Measurements from ENCODE around the gene PRKG2.

Gene PRKG2, protein sequence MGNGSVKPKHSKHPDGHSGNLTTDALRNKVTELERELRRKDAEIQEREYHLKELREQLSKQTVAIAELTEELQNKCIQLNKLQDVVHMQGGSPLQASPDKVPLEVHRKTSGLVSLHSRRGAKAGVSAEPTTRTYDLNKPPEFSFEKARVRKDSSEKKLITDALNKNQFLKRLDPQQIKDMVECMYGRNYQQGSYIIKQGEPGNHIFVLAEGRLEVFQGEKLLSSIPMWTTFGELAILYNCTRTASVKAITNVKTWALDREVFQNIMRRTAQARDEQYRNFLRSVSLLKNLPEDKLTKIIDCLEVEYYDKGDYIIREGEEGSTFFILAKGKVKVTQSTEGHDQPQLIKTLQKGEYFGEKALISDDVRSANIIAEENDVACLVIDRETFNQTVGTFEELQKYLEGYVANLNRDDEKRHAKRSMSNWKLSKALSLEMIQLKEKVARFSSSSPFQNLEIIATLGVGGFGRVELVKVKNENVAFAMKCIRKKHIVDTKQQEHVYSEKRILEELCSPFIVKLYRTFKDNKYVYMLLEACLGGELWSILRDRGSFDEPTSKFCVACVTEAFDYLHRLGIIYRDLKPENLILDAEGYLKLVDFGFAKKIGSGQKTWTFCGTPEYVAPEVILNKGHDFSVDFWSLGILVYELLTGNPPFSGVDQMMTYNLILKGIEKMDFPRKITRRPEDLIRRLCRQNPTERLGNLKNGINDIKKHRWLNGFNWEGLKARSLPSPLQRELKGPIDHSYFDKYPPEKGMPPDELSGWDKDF

DNA sequence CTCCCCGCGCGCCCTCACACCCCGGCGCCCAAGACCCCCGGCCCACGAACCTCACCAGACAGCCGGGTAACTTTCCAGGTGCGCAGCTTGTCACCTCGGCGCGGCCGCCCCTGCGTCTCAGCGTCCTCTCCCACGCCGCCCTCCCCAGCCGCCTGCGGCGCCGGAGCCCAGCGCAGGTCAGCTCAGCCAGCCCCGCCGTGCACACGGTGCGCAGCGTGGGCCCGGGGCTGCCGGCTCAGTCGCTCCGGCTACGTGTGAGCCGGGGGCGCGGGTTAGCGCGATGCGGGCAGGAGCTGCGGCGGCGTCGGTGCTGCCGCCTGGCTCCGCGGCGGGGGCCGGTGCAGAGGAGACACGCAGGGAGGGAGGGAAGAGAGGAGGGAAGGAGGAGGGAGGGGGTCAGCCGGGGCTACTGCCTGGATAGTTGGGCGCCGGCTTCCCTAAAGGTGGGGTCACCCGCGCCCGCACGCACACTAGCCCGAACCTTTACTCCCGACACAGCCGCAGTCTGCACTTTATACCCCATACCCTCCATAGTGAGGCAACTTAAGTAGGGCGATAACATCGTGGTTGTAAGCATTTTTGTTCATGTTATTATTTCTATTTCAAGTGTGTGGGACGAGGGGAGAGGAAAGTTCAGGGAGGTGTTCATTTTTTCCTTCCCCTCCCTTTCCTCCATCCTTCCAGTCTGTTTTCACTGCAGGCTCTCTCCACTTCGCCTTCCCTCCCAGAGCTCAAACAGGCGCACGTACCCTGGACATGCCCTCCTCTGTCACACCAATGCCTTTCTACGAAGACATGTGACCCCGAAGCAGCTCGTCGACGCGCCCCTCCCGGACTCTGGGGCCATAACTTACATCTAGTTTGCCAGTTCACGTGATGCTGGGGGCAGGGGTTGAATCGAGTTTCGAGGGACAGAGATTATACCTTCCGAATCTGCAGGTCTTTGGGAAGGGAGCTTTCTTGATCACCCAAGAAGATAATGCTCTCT, at the start of gene PRKG2:
PRKG2 (minus strand) TSS at position 342 of the 988 bp plus-strand sequence. CDS start 10,175 bp downstream, outside the sequence.
- Histone ChIP-seq H3K36me3 (ENCODE audit: control insufficient read depth, insufficient read depth, low read length) (no peaks in the 10 kb centered on the region), H3K4me1 (ENCODE audit: control insufficient read depth, insufficient read depth, low read length) (peaks cover 2% of the 10 kb centered on the region), H3K4me3 (ENCODE audit: low read depth, low read length) (peak within 1 kb of the TSS; percentile 79), H3K27me3 (ENCODE audit: control insufficient read depth, insufficient read depth, low read length) (peaks cover 57% of the 10 kb centered on the region), H3K9me3 (ENCODE audit: control insufficient read depth, insufficient read depth, low read length) (no peaks in the 10 kb centered on the region), H3K9ac (ENCODE audit: low read depth, low read length) (no peak within 1 kb of the TSS)

DNA sequence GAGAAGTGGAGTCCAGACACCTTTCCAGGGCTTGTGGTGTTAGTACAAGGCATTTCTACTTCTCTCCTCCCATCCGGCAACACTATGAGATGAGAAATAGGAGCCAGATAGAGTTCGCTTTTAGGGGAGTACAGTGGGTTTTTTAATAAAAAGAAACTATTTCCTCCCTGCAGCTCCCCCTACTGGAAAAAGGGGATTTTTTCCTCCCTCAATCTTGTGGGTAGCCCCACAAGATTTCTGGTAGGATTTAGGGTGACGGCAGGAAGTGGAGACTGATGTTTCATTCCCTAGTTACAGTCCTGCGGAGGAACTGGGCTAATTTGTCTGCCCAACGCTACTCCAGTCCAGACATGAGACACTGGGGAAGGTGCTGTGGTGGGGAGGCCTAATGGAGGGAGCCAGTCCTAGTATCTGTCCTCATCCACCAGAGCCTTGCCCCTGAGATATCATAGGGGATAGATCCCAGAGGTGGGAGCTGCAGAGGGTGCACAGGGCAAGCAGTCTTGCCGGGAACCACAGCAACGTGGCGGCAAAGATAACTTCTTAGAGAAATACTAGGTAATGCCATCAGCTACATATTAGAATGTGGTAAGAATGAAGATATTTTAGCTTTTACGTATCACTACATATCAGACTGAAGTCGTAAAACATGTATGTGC, 45.5 kb upstream of the PRKG2 start:
- Histone ChIP-seq H3K9ac (ENCODE audit: low read depth, low read length) (no peak overlapping the region), H3K4me3 (ENCODE audit: low read depth, low read length) (no peak overlapping the region), H3K27me3 (ENCODE audit: control insufficient read depth, insufficient read depth, low read length) (no peaks in the 10 kb centered on the region), H3K4me1 (ENCODE audit: control insufficient read depth, insufficient read depth, low read length) (no peaks in the 10 kb centered on the region), H3K9me3 (ENCODE audit: control insufficient read depth, insufficient read depth, low read length) (no peaks in the 10 kb centered on the region), H3K36me3 (ENCODE audit: control insufficient read depth, insufficient read depth, low read length) (no peaks in the 10 kb centered on the region)

DNA sequence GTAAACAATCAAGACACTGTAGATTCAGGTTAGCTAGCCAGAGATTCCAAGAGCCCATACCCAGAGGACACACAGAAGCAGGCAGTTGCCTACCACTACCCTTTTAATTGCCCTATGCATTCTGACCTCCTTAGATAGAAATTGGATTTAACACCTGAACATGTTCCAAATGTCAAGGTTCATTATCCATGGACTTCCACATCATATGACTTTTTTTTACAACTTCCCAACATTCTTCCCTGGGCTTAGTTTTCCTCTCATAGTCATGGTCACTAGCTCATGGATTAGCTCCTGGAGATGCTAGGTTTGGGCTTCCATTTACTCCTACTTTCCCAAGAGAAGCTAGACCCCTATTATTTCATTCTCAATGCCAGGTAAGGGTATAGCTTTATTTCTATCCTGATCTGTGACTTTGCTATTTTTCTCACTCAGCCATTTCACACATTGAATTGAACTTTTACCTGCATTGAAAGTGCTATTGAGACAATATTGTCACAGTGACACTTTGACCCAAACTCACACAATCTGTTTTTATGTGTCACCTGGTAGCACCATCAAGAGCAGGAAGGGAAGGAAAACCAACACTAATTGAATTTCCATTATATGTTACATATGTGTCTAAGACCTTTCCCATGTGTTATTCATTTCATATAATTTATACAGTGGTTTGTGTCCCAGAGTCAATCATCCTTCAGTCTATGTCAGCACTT, 44.0 kb upstream of the PRKG2 start:
- H3K4me3 ChIP-seq (ENCODE audit: low read depth, low read length), result no peak overlapping the region
- no peaks in the 10 kb centered on the region for H3K36me3 ChIP-seq (ENCODE audit: control insufficient read depth, insufficient read depth, low read length)
- no peak overlapping the region for H3K9ac ChIP-seq (ENCODE audit: low read depth, low read length)
- H3K27me3 ChIP-seq (ENCODE audit: control insufficient read depth, insufficient read depth, low read length), result no peaks in the 10 kb centered on the region
- H3K4me1 ChIP-seq (ENCODE audit: control insufficient read depth, insufficient read depth, low read length), result no peaks in the 10 kb centered on the region
- no peaks in the 10 kb centered on the region for H3K9me3 ChIP-seq (ENCODE audit: control insufficient read depth, insufficient read depth, low read length)

DNA sequence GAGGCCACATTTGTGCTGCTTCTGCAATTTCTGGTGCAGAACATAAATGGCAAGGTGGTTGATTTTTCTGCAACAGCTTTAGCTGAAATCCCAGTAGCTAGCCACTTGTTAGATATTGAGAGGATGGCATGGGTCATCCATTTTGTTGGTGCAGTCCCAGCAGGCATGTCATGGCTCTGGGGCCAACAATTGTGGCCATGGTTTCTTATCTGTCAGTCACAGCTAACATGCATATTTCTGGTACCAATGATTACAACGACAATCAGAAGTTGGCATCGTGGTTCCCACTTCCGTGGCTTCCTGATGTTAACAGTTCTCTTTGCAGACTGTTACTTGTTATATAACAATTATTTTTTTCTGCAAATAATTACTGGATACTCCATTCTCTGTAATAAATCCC, 42.8 kb upstream of the PRKG2 start:
- H3K4me3 ChIP-seq (ENCODE audit: low read depth, low read length), result no peak overlapping the region
- no peaks in the 10 kb centered on the region for H3K9me3 ChIP-seq (ENCODE audit: control insufficient read depth, insufficient read depth, low read length)
- H3K4me1 ChIP-seq (ENCODE audit: control insufficient read depth, insufficient read depth, low read length), result no peaks in the 10 kb centered on the region
- no peaks in the 10 kb centered on the region for H3K36me3 ChIP-seq (ENCODE audit: control insufficient read depth, insufficient read depth, low read length)
- no peak overlapping the region for H3K9ac ChIP-seq (ENCODE audit: low read depth, low read length)
- H3K27me3 ChIP-seq (ENCODE audit: control insufficient read depth, insufficient read depth, low read length), result no peaks in the 10 kb centered on the region

DNA sequence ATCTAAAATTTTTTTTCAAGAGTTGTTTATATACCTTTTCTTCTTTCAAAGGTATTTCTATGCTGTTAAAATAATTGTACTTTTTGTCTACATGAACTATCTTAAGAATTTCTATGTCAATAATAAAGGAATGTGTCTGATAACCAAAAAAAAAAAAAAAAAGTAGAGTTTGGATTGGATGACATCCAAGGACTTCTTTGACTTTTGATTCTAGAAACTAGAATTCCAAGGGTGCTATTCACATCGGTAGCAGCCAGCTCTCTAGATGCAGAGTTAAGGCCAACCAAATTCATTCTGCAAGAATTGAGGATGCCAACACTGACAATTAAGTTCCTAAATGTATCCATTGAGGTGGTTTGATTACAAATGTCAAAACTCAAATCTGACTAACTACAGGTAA, 42.0 kb upstream of the PRKG2 start:
- Histone ChIP-seq H3K4me1 (ENCODE audit: control insufficient read depth, insufficient read depth, low read length) (no peaks in the 10 kb centered on the region), H3K27me3 (ENCODE audit: control insufficient read depth, insufficient read depth, low read length) (no peaks in the 10 kb centered on the region), H3K4me3 (ENCODE audit: low read depth, low read length) (no peak overlapping the region), H3K36me3 (ENCODE audit: control insufficient read depth, insufficient read depth, low read length) (no peaks in the 10 kb centered on the region), H3K9me3 (ENCODE audit: control insufficient read depth, insufficient read depth, low read length) (no peaks in the 10 kb centered on the region), H3K9ac (ENCODE audit: low read depth, low read length) (no peak overlapping the region)

DNA sequence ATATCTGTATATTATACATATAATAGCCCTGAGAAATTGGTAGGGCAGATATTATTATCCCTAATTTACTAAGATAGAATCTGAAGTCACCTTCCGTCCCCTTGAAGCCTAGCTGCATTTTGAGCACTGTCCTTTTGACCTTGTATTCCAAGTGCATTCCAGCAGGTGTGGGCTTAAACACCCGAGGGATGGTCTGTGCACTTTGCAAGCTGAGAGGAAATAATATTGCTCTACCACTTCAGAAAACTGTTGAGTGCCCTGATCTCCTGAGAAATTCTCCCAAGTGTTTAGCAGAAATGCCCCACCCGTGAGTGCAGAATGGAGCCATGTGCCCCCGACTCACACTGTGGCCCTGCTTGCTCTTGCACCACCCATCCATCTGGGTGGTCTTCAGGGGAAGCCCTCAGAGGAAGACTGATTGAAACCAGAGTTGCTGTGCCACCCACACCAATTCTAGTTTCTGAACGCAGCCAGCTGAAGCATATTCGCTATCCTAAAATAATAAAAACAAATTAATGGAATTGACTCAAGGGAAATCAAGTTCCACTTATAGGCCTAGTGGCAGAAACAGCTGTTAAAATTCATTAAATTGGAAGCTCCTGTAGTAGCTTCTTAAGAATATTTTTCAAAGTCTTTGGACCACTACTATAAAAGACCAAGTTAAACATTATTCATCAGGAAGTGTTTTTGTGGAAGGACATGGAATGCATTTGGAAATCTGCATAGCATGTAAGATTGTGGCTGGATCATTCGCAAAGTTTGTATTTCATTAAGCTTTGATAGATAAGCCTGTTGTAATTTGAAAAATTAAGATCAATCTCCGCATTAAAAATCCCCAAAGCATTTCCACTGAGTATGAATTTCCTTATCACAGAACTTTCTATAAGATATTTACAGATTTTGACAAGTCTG, 41.3 kb upstream of the PRKG2 start:
- Histone ChIP-seq H3K36me3 (ENCODE audit: control insufficient read depth, insufficient read depth, low read length) (no peaks in the 10 kb centered on the region), H3K9me3 (ENCODE audit: control insufficient read depth, insufficient read depth, low read length) (no peaks in the 10 kb centered on the region), H3K4me1 (ENCODE audit: control insufficient read depth, insufficient read depth, low read length) (no peaks in the 10 kb centered on the region), H3K9ac (ENCODE audit: low read depth, low read length) (no peak overlapping the region), H3K4me3 (ENCODE audit: low read depth, low read length) (no peak overlapping the region), H3K27me3 (ENCODE audit: control insufficient read depth, insufficient read depth, low read length) (no peaks in the 10 kb centered on the region)

DNA sequence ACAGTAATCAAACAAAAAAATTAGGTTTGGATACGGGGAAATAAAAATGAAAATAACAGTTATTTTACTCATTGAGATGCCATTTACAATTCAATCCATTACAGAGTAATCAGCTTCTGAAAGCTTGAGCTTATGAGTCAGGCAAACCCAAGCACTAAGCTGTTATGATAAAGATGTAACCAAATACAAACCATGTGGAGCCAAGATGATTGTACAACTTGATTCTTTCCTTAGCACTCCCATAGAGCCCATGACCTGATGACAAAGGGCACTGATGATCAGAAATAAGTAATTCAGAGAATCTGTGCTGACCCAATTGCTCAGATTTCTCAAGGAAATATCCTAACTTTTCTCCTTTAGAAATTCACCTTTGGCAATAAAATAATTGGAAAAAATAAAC, 40.5 kb upstream of the PRKG2 start:
- no peaks in the 10 kb centered on the region for H3K9me3 ChIP-seq (ENCODE audit: control insufficient read depth, insufficient read depth, low read length)
- H3K27me3 ChIP-seq (ENCODE audit: control insufficient read depth, insufficient read depth, low read length), result no peaks in the 10 kb centered on the region
- no peak overlapping the region for H3K9ac ChIP-seq (ENCODE audit: low read depth, low read length)
- no peaks in the 10 kb centered on the region for H3K4me1 ChIP-seq (ENCODE audit: control insufficient read depth, insufficient read depth, low read length)
- no peak overlapping the region for H3K4me3 ChIP-seq (ENCODE audit: low read depth, low read length)
- H3K36me3 ChIP-seq (ENCODE audit: control insufficient read depth, insufficient read depth, low read length), result no peaks in the 10 kb centered on the region

DNA sequence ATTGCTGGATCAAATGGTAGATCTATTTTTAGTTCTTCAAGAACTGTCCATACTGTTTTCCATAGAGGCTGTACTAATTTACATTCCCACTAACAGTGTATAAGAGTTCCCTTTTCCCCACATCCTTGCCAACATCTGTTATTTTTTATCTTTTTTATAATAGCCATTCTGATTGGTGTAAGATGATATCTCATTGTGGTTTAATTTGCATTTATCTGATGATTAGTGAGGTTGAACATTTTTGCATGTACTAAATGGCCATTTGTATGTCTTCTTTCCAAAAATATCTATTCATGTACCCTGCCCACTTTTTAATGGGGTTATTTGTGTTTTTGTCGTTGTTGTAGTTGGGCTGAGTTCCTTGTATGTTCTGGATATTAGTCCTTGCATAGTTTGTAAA, 35.4 kb upstream of the PRKG2 start:
- Histone ChIP-seq H3K4me3 (ENCODE audit: low read depth, low read length) (no peak overlapping the region), H3K36me3 (ENCODE audit: control insufficient read depth, insufficient read depth, low read length) (no peaks in the 10 kb centered on the region), H3K27me3 (ENCODE audit: control insufficient read depth, insufficient read depth, low read length) (no peaks in the 10 kb centered on the region), H3K9me3 (ENCODE audit: control insufficient read depth, insufficient read depth, low read length) (no peaks in the 10 kb centered on the region), H3K9ac (ENCODE audit: low read depth, low read length) (no peak overlapping the region), H3K4me1 (ENCODE audit: control insufficient read depth, insufficient read depth, low read length) (no peaks in the 10 kb centered on the region)

DNA sequence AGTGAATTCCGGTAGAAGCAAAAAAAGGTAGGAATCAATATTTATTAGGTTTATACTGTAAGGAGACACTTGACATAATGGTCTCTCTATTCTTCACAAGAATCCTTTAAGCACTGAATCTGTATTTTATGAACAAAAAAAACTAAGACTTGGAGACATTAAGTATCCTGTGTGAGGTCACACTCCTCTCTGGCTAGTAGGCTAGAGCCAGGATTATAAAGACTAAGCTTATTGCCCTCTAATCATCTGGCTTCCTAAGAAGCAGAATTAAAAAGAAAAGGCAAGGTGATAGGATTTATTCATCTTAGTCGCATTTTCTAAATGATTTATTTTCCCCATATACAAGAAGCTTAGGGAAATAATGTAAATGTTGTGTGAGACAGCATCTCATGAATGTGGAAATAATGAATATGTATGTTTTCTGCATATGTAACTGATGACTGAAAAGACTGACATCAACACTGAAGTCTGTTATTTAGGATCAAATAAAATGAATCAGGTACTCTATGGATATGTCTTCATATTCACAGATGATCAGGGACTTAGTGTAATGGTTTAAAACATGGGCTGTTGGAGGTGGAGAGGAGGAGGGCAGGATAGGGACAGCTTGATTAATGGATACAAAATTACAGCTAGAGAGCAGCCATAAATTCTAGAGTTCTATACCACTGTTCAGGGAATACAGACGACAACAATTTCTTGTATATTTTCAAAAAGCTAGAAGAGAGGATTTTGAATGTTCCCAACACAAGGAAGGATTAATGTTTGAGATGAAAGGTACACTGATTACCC, 30.4 kb upstream of the PRKG2 start:
- H3K36me3 ChIP-seq (ENCODE audit: control insufficient read depth, insufficient read depth, low read length), result no peaks in the 10 kb centered on the region
- H3K4me3 ChIP-seq (ENCODE audit: low read depth, low read length), result no peak overlapping the region
- H3K4me1 ChIP-seq (ENCODE audit: control insufficient read depth, insufficient read depth, low read length), result no peaks in the 10 kb centered on the region
- no peak overlapping the region for H3K9ac ChIP-seq (ENCODE audit: low read depth, low read length)
- no peaks in the 10 kb centered on the region for H3K9me3 ChIP-seq (ENCODE audit: control insufficient read depth, insufficient read depth, low read length)
- H3K27me3 ChIP-seq (ENCODE audit: control insufficient read depth, insufficient read depth, low read length), result no peaks in the 10 kb centered on the region
